NCI-H2081 treated with DMSO at 0.1 percent for 48 hours (cell line): ENCODE data around the gene EFCAB10.
"Not testable (repeated sequence)": the region's sequence is repeated elsewhere in the genome, so short reads cannot be mapped to it uniquely, and the experiment has no call there.

Experiments used
- DNase-seq: peaks from one replicate; lab custom pipeline; 2025; lab: John Stamatoyannopoulos, UW

Gene EFCAB10

DNA sequence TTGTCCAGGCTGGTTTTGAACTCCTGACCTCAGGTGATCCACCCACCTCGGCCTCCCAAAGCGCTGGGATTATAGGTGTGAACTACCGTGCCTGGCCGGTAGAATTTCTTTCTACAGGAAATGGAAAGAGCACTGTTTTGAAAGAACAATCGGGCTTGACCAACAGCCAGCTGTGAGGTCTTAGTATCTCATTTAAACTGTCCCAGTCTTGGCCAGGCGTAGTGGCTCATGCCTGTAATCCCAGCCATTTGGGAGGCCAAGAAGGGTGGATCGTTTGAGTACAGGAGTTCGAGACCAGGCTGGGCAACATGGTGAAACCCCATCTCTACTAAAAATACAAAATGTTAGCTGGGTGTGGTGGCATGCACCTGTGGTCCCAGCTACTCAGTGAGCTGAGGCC, 17.8 kb upstream of the EFCAB10 start:
- not testable (repeated sequence) for DNase-seq

DNA sequence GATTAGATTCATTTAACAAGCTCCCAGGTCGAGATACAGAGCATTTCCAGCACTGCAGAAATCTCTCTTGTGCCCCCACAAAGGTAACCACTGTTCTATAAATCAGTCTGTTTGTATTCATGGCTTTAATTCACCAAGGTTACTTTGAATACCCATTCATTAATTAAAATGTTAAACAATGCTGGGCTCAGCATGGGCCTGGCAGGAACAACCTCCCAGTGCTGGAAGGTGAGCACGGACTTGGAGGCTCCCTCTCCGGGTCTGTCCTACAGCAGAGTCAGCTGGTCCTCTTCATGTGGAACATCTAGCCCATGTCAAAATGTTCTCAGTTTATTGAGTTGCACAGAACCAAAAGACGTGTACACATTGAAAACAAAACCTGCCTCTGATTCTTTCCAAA, 15.6 kb upstream of the EFCAB10 start:
- no peak for DNase-seq

DNA sequence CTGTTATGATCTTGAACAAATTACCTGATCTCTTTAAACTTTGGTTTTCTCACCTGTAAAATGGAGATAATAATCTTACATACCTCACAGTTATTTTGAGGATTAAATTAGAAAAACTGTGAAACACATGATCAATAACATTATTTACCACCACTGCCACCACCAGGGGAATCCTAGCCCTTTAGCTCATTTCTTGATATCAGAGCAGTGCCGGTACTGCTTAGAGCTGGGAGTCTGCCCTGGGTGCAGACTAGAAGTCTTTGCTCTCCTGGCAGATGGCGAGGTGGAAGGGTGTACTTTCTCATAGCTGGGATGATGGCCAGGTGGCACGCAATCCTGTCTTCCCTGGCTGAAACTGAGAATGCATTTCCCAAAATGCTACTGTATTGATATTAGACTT, 12.7 kb upstream of the EFCAB10 start:
- no peak for DNase-seq

DNA sequence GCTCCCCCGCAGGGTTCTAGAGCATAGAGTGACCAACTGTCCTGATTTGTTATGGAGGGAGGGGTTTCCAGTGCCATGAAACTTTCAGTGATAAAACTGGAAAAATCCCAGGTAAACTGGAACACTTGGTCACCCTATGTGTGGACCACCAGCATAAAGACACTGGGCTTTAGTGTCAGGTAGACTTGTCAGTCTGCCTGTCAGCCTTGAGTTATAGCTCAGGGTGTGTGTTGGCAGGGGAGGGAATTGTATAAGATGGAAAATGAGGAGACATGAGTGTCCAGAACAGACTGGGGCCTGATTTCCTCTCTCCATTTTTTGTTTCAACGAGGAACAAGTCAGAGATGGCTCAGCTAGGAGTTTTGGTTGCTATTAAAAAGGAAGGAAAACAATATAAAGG, 10.2 kb upstream of the EFCAB10 start:
- no peak for DNase-seq

DNA sequence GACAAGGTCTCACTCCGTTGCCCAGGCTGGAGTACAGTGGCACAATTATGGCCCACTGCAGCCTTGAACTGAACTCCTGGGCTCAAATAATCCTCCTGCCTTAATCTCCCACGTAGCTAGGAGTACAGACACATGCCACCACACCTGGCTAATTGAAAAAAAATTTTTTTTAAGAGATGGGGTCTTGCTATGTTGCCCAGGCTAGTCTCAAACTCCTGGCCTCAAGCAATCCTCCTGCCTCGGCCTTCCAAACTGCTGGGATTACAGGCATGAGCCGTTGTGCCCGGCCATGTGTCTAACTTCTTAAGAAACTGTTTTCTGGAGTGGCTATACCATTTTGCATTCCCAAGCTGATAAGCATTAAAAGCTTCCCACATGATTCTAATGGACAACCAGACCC, 9.5 kb upstream of the EFCAB10 start:
- no peak for DNase-seq

DNA sequence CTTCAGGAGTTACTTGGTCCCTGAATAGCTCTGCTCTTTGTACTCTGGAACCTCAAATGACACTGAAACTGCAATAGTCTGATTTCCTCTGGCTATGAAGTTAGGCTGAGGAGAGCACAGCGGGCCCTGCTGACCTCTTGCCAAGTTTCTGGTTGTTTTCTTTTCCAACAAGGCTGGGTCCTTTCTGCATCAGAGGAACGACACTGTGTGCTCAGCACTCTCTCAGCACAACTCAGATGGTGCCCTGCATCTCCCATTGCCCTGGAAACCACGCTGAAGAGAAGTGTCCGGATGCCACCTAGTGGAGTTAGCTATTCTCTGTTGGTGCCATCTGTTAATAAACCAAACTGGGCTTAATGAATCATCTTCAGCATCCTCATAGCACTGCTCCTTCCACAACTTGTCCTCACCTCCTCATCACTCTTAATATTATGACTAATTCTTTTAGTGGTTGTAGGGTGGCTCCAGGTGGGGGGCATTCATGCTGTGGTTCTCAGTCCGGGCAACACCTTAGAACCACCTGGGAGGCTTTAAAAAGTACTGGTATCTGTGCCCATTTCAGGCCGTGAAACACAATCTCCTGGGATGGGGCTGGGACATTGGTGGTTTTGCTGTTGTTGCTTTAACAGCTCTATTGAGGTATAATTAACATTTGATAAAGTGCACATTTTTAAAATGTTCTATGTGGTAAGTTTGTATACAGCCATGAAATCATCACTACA, 8.2 kb upstream of the EFCAB10 start:
- DNase-seq, result peak; percentile 47

DNA sequence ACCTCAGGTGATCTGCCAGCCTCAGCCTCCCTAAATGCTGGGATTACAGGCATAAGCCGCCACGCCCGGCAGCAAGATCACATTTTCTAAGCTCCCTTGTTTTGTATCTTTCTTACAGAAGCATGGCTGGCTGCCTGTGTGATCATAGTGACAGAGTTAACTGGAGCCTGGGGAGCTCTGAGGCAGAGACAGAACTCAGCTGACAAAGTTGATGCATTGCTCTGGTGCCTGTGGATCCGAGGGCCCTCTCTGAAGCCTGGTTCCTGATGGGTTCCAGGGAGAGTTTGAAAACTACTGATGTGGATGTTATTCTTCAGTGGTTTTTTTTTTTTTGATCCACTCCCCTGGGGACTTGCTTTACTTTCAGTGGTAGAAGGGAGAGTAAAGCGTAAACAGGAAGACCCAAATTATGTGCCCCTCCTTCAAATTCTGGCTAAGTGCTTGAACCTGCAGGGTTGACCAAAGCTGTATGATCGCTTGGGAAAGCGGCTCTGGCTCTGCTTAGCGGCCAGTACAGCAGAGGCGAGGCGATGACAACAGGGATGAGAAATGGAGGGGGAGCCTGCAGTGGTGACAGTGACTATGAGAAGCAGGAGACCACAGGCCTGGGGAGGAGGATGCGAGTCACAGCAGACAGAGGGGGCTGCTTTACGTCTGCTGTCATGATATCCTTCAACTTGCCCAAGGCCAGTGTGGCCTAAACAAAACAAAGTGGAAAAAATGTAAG, 6.8 kb upstream of the EFCAB10 start:
- no peak for DNase-seq

DNA sequence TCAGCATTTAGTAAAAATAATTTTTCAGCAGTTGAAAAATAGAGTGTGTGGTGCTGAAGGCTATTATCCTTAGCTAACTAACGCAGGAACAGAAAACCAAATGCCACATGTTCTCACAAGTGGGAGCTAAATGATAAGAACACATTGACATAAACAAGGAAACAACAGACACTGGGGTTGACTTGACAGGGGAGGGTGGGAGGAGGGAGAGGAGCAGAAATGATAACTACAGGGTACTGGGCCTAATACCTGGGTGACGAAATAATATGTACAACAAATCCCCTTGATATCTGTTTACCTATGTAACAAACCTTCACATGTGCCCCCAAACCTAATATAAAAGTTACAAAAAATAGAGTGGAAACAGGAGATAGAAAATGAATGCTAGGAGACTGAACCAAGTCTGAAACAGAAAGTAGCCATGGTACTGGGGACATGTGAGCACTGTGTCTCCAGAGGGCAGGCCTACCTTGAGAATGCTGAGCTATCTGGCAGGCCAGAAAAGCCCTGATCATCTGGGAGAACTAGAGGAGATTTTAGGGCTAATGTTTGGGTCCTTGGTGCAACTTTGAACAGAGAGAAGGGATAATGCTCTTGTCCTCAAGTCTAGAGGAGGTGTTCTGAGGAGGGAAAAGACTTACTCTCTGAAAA, 4.7 kb upstream of the EFCAB10 start:
- no peak for DNase-seq

DNA sequence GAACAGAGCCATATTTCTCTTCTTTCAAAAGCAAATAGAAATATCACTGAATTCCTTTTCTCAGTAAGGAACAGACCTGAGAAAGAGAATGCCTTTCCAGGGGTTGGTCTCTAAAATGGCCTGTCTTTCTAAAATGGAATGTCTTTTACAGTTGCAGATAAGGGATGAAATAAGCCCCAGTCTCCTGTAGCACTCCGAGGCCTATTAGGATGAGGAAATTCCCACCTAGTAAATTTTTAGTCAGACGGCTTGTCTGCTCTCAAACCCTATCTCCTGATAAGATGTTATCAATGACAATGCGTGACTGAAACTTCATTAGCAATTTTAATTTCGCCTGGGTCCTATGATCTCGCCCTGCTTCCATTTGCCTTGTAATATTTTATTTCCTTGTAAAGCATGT, 2.9 kb upstream of the EFCAB10 start:
- DNase-seq, result no peak

DNA sequence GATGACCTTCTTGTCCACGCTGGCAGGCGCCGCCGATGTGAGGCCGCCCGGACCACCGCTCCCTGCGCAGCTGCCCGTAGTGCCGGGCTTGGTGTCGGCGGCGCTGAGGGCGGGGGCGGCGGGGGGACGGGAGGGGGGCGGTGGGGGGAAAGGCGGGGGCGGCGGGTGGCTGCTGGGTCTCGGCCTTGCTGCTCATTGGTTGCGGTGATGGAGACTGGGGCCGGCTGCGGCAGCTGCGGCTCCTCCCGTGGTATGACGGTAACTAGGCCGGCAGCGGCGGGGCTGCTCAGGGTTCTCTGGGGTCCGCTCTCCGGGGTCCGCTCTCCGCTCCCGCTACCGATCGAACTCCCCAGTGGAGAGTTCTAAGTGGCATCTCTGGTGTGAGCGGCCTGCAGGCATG, 1.8 kb upstream of the EFCAB10 start:
- no peak for DNase-seq

DNA sequence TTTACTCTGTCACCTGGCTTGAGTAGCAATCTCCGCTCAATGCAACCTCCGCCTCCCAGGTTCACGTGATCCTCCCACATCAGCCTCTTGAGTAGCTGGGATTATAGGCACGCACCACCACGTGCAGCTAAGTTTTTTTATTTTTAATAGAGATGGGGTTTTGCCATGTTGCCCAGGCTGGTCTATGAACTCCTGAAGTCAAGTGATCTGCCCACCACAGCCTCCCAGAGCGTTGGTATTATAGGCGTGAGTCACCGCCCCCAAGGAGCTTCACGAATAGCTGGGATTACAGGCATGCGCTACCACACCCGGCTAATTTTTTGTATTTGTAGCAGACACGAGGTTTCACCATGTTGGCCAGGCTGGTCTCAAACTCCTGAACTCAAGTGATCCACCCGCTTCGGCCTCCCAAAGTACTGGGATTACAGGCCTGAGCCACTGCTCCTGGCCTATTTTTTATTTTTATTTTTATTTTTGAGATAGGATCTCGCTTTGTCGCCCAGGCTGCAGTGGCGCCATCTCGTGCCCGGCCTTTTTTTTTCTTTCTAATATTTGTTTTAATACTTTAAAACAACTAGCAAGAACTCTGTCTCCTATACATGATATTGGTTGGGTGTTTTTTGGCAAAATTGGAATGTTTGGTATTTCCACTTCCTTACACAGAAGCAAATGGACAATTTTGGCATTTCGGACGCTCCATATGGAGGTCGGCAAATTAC, 1.1 kb downstream of the EFCAB10 start:
- no peak for DNase-seq

DNA sequence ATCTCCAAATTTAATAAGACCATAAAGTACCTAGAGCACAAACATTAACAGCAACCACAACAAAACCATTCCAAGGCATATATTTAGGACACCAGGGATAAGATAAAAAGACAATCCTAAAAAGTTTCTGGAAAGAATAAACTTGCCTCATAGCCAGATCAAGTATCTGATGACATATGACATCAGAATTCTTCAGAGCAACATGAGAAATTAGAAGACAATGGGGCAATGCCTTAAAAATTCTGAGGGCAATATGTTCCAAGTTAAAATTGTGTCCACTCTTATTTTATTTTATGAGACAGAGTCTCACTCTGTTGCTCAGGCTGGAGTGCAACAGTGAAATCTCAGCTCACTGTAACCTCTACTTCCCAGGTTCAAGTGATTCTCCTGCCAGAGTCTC, 2.8 kb downstream of the EFCAB10 start:
- DNase-seq, result no peak

DNA sequence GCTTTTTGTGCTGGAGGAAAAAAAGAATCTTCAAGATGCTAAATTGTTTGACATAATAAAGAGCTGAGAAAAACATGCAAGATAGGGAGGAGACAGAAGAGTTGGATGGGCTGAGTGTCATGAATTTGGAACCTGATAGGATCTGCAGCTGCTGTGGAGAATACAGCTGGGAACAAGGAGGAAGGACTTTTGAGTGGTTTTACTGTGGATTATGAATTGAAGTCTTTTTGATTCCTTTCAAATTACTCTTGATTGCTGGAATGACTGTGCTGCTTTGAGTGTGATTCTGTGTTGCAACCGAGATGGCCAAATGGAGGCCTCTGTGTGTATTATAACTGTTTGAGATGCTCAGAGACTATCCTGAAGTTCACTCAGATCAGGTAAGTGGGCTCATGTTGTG, 4.0 kb downstream of the EFCAB10 start:
- DNase-seq, result no peak

DNA sequence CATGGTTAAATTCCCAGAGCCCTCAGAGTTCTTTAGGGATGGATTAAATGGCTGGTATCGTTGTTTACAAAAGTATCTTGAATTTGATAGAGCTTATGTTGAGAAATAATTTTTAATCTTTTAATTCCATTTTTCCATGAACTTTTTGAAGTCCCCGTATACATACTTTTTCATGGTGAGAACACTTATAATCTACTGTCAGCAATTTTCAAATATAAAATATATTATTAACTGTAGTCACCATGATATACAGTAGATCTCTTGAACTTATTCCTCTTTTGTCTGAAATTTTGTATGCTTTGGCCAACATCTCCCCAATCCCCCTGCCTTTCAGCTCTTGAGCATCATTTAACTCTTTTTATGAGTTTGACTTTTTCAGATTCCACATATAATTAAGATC, 9.4 kb downstream of the EFCAB10 start:
- DNase-seq, result no peak

DNA sequence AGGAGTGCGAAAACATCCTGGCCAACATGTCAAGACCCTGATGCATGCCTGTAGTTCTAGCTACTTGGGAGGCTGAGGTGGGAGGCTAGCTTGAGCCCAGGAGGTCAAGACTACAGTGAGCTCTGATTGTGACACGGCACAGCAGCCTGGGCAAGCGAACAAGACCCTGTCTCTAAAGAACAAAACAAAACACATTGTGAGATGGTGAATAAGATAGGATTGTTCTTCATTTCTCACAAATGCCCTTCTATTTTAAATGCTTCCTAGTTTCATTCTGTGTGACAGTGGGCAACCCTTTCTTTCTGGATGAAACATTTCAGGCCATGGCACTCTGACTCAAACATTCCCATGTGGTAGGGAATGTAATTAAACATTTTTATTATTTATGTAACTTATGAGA, 13.5 kb downstream of the EFCAB10 start:
- DNase-seq, result no peak

DNA sequence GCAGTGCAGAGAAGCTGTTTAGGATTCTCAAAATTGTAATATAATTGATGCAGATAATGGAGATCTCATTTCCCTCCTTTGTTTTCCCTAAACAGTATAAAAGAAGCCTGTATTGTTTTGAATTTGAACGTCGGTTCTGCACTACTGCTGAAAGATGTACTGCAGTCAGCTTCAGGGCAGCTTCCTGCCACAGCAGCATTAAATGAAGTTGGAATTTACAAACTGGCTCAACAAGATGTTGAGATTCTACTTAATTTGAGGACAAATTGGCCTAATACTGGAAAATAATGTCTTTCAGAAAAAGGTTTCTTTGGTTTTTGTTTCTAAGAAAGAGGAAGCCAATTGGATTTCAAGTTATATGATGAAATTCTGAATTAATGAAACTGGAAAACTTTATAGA, 14.3 kb downstream of the EFCAB10 start:
- DNase-seq, result no peak

DNA sequence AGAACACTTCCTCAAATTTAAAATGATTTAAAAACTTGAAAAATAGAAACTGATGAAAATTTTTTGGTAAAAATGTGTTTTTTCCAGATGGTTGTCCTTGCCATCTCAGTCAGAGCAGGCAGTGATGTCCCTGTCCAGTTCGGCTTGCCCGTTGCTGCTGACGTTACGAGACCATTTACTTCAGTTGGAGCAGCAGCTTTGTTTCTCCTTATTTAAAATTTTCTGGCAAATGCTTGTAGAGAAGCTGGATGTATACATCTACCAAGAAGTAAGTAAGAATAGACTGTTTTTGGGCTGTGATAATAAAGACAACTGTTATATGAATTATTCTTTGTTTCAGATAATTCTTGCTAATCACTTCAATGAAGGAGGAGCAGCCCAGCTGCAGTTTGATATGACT, 16.1 kb downstream of the EFCAB10 start:
- no peak for DNase-seq

DNA sequence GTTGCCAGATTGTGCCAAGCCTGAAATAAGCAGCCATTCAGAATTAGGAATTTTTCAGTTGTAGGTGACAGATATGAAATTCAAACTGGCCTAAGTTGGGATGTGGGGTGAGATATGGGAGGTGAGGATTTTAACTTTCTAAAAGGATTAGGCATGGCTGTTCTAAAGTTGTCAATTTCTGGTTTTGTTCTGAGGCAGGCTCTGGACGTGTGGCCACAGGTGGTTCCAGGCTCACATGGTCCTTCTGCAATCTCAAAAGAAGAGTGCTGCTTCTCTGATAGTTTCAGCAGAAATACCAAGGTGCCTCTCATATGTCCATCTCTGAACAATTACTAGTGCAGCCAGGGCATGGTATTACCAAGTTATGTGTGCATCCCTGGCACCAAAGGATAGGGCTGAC, 21.4 kb downstream of the EFCAB10 start:
- DNase-seq, result no peak

DNA sequence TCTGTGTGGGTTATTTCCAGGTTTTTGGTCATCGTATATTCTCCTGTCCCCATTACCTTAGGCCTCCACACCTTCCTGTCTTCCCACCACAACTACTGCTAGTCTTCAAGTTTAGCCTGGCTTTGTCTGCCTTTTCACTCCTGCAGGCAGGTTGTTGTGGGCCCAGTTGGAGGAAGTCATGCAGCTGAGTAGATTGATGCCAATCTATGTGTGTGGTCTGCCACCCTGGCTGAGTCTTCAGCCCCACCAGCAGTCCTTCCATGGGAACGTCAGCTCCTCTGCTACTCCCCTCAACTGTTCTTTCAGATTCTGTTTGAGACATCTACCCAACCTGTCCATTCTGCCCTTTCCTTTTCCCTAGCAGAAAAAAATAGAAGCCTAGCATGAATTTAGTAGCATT, 43.0 kb downstream of the EFCAB10 start:
- no peak for DNase-seq

DNA sequence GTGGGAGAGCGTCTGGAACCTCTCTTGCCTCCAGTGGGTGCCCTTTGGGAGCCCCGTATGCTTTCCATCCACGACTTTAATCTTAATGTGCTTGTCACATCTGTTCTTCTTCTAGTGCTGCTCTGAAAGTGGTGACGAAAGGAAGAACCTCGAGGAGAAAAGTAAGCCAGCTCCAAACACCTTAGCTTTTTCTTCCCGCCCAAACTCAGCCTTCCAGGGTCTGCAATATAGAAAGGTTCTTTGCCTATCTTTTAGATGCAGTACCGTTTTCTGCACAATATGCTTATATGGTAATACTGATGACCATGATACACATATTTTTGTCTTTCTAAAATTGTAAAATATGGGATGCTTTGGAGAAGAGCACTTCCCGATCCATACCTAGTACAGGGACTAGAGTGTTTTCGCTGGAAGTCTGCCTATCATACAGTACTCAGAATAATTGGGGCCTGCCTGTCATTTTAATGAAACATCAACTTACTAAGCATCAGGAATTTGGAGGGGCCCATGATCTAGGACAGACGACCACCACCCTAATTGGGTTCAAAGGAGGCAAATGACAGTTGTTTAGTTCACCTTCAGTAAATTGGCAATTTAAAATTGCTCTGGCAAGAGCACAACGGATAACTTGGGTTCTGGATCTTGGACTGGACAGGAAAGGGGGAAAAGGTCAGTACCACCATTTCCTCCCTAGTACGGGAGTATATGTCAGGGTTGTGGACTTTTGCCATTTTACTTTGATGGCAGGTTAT, 48.4 kb downstream of the EFCAB10 start:
- no peak for DNase-seq

DNA sequence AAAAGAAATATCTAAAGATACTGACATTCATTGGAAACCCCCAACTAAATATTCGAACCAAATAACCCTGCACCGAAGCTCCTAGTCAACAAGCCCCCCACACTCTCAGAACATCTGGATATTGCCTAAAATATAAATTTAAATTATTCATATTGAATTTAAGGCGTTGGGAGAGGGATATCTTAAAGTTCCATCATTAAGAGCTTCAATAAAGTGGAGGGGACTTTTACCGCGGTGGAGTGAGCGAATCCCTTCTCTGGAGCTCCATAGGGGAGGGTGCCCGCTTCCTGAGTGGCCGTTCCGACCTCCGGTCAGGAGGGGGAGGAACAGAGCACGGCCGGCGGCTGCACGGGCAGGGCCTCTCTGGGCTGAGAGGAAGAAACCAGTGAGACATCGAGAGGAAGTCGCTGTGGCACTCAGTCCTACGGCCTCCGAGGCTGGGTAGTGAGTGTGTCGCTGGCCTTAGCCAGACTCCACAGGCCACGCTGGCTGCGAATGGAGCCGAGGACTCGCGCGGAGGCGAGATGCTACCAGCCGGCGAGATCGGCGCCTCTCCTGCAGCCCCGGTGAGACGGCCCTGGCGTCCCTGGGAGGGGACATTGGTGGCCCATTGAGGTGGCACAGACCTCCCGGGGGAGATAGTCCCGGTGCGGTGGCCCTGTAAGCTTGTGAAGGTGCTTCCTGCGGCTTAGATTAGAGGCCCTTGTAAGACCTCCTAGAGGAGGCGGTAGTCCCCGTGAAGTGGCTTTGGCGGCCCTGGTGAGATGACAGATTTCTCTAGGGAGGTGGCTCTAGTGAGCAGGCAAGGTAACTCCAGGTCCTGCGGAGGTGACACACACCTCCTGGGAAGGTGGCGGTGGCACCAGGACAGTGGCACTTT, 49.3 kb downstream of the EFCAB10 start, which contains the start of gene RINT1:
Gene RINT1 (plus strand): TSS at position 410 of the 880 bp plus-strand sequence. CDS start 115 bp downstream, at position 525.
- DNase-seq, result peak; percentile 80
